ENCODE measurements around the gene MAPKAP1.

The MAPKAP1 gene

GRCh38 chr9:125742657-125743056 lies 35.6 kb upstream of the MAPKAP1 start:
- H3K27ac ChIP-seq = no peak overlapping the region
- ChIA-PET POLR2A (ENCODE audit: low non-redundant PET) (no interaction called here), CTCF (interaction anchor here (0.7 kb wide), 1 partner anchor 50 kb away, joined by 3 read pairs; no protein-coding TSS in a partner anchor)
- TF ChIP-seq, protein P1, sequence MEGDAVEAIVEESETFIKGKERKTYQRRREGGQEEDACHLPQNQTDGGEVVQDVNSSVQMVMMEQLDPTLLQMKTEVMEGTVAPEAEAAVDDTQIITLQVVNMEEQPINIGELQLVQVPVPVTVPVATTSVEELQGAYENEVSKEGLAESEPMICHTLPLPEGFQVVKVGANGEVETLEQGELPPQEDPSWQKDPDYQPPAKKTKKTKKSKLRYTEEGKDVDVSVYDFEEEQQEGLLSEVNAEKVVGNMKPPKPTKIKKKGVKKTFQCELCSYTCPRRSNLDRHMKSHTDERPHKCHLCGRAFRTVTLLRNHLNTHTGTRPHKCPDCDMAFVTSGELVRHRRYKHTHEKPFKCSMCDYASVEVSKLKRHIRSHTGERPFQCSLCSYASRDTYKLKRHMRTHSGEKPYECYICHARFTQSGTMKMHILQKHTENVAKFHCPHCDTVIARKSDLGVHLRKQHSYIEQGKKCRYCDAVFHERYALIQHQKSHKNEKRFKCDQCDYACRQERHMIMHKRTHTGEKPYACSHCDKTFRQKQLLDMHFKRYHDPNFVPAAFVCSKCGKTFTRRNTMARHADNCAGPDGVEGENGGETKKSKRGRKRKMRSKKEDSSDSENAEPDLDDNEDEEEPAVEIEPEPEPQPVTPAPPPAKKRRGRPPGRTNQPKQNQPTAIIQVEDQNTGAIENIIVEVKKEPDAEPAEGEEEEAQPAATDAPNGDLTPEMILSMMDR (conservative IDR thresholded peaks at IDR 0.05; ENCODE audit: low read depth) = no peak
- DNase-seq (ENCODE audit: low spot score) = no peak

DNA sequence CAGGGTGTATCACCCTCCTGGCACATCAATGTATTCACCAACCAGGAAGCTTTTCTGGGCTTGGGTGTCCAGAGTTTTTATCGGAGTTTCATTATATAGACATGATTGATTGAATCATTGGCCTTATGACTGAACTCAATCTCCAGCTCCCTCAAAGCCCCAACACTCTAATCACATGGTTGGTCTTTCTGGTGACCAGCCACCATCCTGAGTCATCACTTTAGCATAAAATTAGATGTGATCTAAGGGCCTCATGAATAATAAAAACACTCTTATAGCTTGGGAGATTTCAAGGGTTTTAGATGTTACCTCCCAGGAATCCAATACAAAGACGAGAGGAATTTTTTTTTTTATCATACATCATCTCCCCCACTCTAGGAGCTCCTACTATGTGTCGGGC lies 32.4 kb upstream of the MAPKAP1 start:
- no peak overlapping the region for H3K27ac ChIP-seq
- ChIA-PET POLR2A (ENCODE audit: low non-redundant PET) (interaction anchor here (0.6 kb wide), 1 partner anchor 355 kb away, joined by 3 read pairs; no protein-coding TSS in a partner anchor), CTCF (interaction anchor here (0.5 to 0.9 kb wide), 2 partner anchors 20 to 120 kb away, joined by 4 to 9 read pairs; no protein-coding TSS in a partner anchor)
- TF ChIP-seq, protein P1 (conservative IDR thresholded peaks at IDR 0.05; ENCODE audit: low read depth) = no peak
- no peak for DNase-seq (ENCODE audit: low spot score)

- ChIA-PET CTCF (interaction anchor here (0.7 kb wide), 1 partner anchor 325 kb away, joined by 4 read pairs; no protein-coding TSS in a partner anchor), POLR2A (ENCODE audit: low non-redundant PET) (no interaction called here)
- TF ChIP-seq, protein P1 (conservative IDR thresholded peaks at IDR 0.05; ENCODE audit: low read depth) = no peak
- H3K27ac ChIP-seq = no peak overlapping the region
- no peak for DNase-seq (ENCODE audit: low spot score)
These were observed 25.6 kb upstream of the MAPKAP1 start for GRCh38 chr9:125732562-125732961.

DNA sequence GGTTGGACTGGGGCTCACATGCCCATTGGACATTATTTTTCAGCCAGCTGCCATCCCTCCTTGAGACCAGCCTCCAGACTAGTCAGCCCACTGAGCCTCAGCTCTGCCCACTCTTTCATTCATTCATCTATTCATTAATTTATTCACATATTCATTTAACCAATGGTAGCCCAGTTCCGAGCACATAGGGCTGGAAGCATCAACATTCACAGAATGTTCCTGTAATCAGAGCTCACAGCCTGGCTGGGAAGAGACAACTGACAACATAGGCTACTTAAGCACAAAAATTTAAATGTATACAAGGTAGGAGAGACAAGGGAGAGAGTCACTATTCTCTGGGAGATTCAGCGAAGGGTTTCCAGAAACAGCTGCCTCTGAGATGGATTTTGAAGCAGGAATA lies 23.2 kb upstream of the MAPKAP1 start:
- no peak for DNase-seq (ENCODE audit: low spot score)
- CTCF ChIA-PET = interaction anchor here (0.6 kb wide), 1 partner anchor 171 kb away, joined by 3 read pairs; no protein-coding TSS in a partner anchor
- TF ChIP-seq, protein P1 (conservative IDR thresholded peaks at IDR 0.05; ENCODE audit: low read depth) = no peak
- POLR2A ChIA-PET (ENCODE audit: low non-redundant PET) = no interaction called here
- H3K27ac ChIP-seq = no peak overlapping the region

DNA sequence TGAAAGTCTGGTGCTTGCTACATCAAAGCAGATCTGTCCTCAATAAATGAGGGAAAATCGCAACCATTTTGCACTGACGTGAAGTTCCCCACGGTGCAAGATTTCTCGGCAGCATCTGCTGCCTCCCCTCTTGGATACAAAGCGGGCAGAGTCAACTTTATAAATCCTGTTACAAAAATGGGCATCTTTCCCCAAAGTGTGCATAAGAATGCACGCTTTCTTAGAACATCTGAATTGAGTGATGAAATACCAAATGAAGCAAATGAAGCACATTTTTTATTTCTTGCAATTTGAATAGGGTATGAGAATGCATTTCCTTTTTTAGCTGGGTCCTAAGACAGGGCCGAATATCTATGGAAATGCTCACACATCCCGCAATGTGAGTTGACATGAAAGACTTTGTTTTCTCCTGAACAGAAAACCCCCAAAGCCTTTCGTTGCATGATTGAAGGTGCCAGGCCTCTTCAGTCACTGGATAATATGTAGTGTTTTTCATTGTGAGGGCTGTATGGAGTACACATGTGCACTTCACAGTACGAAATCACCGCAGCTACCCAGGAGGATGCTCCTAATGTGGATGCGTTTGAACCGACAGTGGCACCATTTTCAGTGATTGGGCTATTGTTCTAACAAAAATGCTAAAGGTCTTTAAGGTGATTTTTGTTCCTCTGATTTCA lies 19.6 kb upstream of the MAPKAP1 start:
- H3K27ac ChIP-seq = no peak overlapping the region
- TF ChIP-seq, protein P1 (conservative IDR thresholded peaks at IDR 0.05; ENCODE audit: low read depth) = no peak
- ChIA-PET POLR2A (ENCODE audit: low non-redundant PET) (no interaction called here), CTCF (interaction anchor here (0.6 kb wide), 1 partner anchor 168 kb away, joined by 3 read pairs; no protein-coding TSS in a partner anchor)
- DNase-seq (ENCODE audit: low spot score) = no peak

GRCh38 chr9:125707472-125707804 lies 430 bp upstream of the MAPKAP1 start:
- H3K27ac ChIP-seq = peak overlapping the region; percentile 73
- DNase-seq (ENCODE audit: low spot score) = no peak
- POLR2A ChIA-PET (ENCODE audit: low non-redundant PET) = interaction anchor here (1.5 kb wide), 1 partner anchor 38 kb away, joined by 4 read pairs; no protein-coding TSS in a partner anchor
- CTCF ChIA-PET = interaction anchor here (0.8 to 1.0 kb wide), 2 partner anchors 12 to 149 kb away, joined by 3 to 4 read pairs; no protein-coding TSS in a partner anchor
- TF ChIP-seq, protein P1 (conservative IDR thresholded peaks at IDR 0.05; ENCODE audit: low read depth) = no peak

Data from RWPE1 (cell line).